Keratinocyte (primary cell): ENCODE data around the gene HCN1.

Source experiments
- CTCF ChIP-seq, 3 experiments: IDR thresholded peaks in 1 of 3; conservative IDR thresholded peaks in 1 of 3; optimal IDR thresholded peaks in 1 of 3; 2 replicates in 2 of 3; 3 replicates in 1 of 3; pipeline versions ENCODE3 to v1.5.1; 2011; ENCODE audit warnings: low read length in 3 of 3, mild to moderate bottlenecking in 3 of 3, moderate library complexity in 2 of 3, control low read depth in 1 of 3, inconsistent platforms in 1 of 3; ENCODE audit not compliant: insufficient read depth in 2 of 3; ENCODE audit errors: extremely low read depth in 1 of 3
- EZH2 ChIP-seq: IDR thresholded peaks from one replicate; pipeline ENCODE4 v1.6.1; 2012; ENCODE audit warnings: inconsistent platforms, mild to moderate bottlenecking, low read length, moderate library complexity

- TF ChIP-seq CTCF (optimal IDR thresholded peaks at IDR 0.05 in 1 of 3, IDR thresholded peaks at IDR 0.05 in 1 of 3, conservative IDR thresholded peaks at IDR 0.05 in 1 of 3; ENCODE audit: extremely low read depth in 1 of 3, insufficient read depth in 2 of 3, low read length in 3 of 3) (no peak), EZH2 (no peak)
These were observed 41.0 kb upstream of the HCN1 start for GRCh38 chr5:45737153-45737552.
